ENCODE results near the gene ABLIM3. TPM values are rescaled to one million over a fixed set of nuclear protein-coding genes. Genes with fewer than 3 reads are reported as not detected.
A peak's percentile ranks its signal among the peaks of the same experiment; 100 is the strongest.

ABLIM3 gene
- total RNA-seq, 2 donors from 2014 or later = 0.41 to 0.61 TPM

- Mint-ChIP-seq H3K36me3 (ENCODE audit: low read depth) (no peaks in the 10 kb centered on the region), H3K27ac (no peak overlapping the region), H3K27me3 (peaks cover 5% of the 10 kb centered on the region), H3K9me3 (no peaks in the 10 kb centered on the region), H3K4me1 (no peaks in the 10 kb centered on the region), H3K4me3 (peak overlapping the region; percentile 50)
- no peak for ATAC-seq (replicated peaks)
Observed at GRCh38 chr5:149141957-149142851, 911 bp downstream of the ABLIM3 start.

DNA sequence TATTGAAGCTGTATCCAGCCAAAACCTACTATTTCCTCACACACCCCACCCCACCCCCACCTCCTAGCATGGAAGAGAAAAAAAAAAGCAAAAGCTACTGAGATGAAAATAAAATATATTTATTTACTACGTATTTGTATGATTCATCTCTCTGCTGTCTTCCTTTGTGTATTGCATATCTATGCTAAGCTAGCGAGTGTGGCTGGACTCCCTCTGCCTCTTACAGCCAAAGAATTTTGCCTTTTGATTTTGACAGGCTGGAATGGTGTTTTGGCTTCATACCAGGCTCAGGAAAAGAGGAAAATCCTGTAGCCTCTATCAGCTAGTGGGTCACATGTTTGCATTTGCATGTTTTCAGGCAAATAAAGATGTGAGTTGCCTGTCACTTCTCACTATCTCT lies 2.2 kb downstream of the ABLIM3 start:
- H3K27me3 Mint-ChIP-seq = peaks cover 5% of the 10 kb centered on the region
- H3K4me1 Mint-ChIP-seq = no peaks in the 10 kb centered on the region
- H3K36me3 Mint-ChIP-seq (ENCODE audit: low read depth) = no peaks in the 10 kb centered on the region
- no peaks in the 10 kb centered on the region for H3K9me3 Mint-ChIP-seq
- ATAC-seq (replicated peaks) = no peak
- no peak overlapping the region for H3K4me3 Mint-ChIP-seq
- H3K27ac Mint-ChIP-seq = no peak overlapping the region

- no peak overlapping the region for H3K27ac Mint-ChIP-seq
- H3K36me3 Mint-ChIP-seq (ENCODE audit: low read depth) = no peaks in the 10 kb centered on the region
- peaks cover 5% of the 10 kb centered on the region for H3K27me3 Mint-ChIP-seq
- no peaks in the 10 kb centered on the region for H3K4me1 Mint-ChIP-seq
- ATAC-seq (replicated peaks) = no peak
- H3K9me3 Mint-ChIP-seq = no peaks in the 10 kb centered on the region
- no peak overlapping the region for H3K4me3 Mint-ChIP-seq
Observed at GRCh38 chr5:149144637-149145036, 3.3 kb downstream of the ABLIM3 start.

DNA sequence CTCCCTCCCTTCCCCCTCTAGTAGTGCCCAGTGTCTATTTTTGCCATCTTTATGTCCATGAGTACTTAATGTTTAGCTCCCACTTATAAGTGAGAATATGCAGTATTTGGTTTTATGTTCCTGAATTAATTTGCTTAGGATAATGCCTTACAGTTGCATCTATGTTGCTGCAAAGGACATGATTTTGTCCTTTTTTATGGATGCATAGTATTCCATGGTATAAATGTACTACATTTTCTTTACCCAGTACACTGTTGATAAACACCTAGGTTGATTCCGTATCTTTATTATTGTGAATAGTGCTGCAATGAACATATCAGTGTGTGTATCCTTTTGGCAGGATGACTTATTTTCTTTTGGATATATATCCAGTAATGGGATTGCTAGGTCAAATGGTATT lies 3.8 kb downstream of the ABLIM3 start:
- Mint-ChIP-seq H3K9me3 (no peaks in the 10 kb centered on the region), H3K4me1 (no peaks in the 10 kb centered on the region), H3K27ac (no peak overlapping the region), H3K27me3 (peaks cover 8% of the 10 kb centered on the region), H3K4me3 (no peak overlapping the region), H3K36me3 (ENCODE audit: low read depth) (no peaks in the 10 kb centered on the region)
- ATAC-seq (replicated peaks) = no peak

DNA sequence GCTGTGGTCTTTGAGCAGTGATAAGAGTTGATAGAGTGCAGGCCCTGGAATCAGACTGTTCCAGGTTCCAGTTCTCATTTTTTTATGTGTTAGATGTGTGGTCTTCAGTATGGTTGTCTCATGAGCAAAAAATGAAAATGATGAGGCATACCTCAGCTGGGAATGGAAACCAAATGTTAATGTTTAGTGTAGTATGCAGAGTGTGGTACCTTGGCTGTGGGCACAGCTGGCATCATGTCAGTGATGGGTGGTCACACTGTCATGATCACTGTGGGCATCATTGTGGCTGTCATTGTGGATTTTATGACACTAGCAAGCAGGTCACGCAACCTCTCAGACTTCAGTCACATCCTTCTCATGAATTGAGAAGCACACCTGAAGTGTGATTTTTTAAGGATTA lies 6.4 kb downstream of the ABLIM3 start:
- Mint-ChIP-seq H3K4me3 (no peak overlapping the region), H3K27me3 (peaks cover 5% of the 10 kb centered on the region)
- no peak for ATAC-seq (replicated peaks)

GRCh38 chr5:149149942-149150341 lies 8.6 kb downstream of the ABLIM3 start:
- Mint-ChIP-seq H3K4me1 (no peaks in the 10 kb centered on the region), H3K27ac (no peak overlapping the region), H3K9me3 (no peaks in the 10 kb centered on the region), H3K27me3 (peaks cover 8% of the 10 kb centered on the region), H3K36me3 (ENCODE audit: low read depth) (no peaks in the 10 kb centered on the region), H3K4me3 (no peak overlapping the region)
- no peak for ATAC-seq (replicated peaks)

More for the DNA sequence above, 6.4 kb downstream of the ABLIM3 start:
- Mint-ChIP-seq H3K9me3 (no peaks in the 10 kb centered on the region), H3K27ac (no peak overlapping the region), H3K36me3 (ENCODE audit: low read depth) (no peaks in the 10 kb centered on the region), H3K4me1 (no peaks in the 10 kb centered on the region)

DNA sequence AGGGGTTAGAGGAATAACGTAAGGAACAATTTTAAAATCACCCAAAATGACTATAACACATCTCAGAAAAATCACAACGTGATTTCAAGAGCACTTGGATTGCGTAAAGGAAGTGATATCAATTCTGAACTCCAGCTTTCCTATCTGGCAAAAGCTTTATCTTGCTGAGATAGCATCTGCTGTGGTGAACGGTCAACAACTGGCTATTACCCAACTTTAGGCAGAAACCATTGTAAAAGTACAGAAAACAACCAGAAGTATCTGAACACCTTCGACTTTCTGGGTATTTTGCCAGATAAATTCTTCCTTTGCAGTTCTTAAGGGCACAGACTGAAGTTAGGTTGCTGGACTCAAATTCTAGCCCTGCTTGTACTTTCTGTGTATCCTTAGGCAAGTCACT lies 9.2 kb downstream of the ABLIM3 start:
- no peaks in the 10 kb centered on the region for H3K36me3 Mint-ChIP-seq (ENCODE audit: low read depth)
- no peak overlapping the region for H3K4me3 Mint-ChIP-seq
- no peak overlapping the region for H3K27ac Mint-ChIP-seq
- no peaks in the 10 kb centered on the region for H3K4me1 Mint-ChIP-seq
- H3K9me3 Mint-ChIP-seq = no peaks in the 10 kb centered on the region
- H3K27me3 Mint-ChIP-seq = peaks cover 8% of the 10 kb centered on the region
- ATAC-seq (replicated peaks) = no peak

DNA sequence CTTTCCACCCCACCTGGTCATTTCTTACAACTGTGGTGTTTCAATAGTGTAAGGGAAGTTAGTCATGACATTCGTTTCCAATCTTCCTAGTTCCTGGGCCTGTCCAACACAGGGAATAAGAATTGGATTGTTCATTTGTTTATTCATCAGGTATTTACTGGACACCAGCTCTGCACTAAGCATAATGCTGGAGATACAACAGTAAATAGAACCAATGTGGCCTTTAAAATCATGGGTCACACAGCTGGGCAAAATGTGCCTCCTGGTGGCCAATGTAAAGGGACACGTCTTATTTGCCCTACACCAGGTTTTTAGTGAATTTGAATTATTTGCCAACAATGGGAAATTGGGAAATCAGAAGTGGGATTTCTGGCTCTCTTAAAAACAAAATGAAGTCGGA lies 10.4 kb downstream of the ABLIM3 start:
- Mint-ChIP-seq H3K27me3 (peaks cover 8% of the 10 kb centered on the region), H3K27ac (no peak overlapping the region), H3K9me3 (no peaks in the 10 kb centered on the region), H3K36me3 (ENCODE audit: low read depth) (no peaks in the 10 kb centered on the region), H3K4me1 (no peaks in the 10 kb centered on the region), H3K4me3 (no peak overlapping the region)
- ATAC-seq (replicated peaks) = no peak

GRCh38 chr5:149152317-149152746 lies 11.0 kb downstream of the ABLIM3 start:
- H3K36me3 Mint-ChIP-seq (ENCODE audit: low read depth) = no peaks in the 10 kb centered on the region
- no peak overlapping the region for H3K4me3 Mint-ChIP-seq
- H3K9me3 Mint-ChIP-seq = no peaks in the 10 kb centered on the region
- H3K27ac Mint-ChIP-seq = no peak overlapping the region
- no peaks in the 10 kb centered on the region for H3K4me1 Mint-ChIP-seq
- peaks cover 8% of the 10 kb centered on the region for H3K27me3 Mint-ChIP-seq
- ATAC-seq (replicated peaks) = no peak

DNA sequence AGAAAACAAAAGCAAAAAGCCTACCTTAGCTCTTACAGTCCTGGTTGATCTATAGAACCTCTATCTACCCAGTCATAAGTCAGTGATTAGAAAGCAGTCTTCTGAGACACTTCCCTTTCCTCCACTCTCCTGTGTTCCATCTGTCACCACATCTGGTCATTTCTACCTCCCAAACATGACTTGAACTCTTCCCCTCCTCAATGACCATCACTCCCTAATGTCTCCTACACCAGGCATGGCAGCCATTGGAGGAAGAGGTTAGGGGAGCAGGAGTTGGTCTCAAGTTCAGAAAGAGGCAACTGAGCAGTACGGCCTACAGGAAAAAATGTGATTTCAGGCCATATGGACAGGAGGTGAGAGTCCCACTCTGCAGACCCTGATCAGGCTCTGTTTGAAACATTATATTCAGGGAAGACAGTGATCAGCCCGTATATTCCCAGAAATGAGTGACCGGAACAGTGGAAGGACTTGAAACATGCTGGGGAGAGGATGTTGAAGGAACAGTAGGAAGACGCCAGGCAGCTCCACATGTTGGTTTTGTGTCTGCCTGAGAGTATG lies 12.0 kb downstream of the ABLIM3 start:
- H3K27ac Mint-ChIP-seq = no peak overlapping the region
- no peak for ATAC-seq (replicated peaks)
- H3K36me3 Mint-ChIP-seq (ENCODE audit: low read depth) = no peaks in the 10 kb centered on the region
- H3K9me3 Mint-ChIP-seq = no peaks in the 10 kb centered on the region
- no peak overlapping the region for H3K4me3 Mint-ChIP-seq
- peaks cover 11% of the 10 kb centered on the region for H3K27me3 Mint-ChIP-seq
- no peaks in the 10 kb centered on the region for H3K4me1 Mint-ChIP-seq

DNA sequence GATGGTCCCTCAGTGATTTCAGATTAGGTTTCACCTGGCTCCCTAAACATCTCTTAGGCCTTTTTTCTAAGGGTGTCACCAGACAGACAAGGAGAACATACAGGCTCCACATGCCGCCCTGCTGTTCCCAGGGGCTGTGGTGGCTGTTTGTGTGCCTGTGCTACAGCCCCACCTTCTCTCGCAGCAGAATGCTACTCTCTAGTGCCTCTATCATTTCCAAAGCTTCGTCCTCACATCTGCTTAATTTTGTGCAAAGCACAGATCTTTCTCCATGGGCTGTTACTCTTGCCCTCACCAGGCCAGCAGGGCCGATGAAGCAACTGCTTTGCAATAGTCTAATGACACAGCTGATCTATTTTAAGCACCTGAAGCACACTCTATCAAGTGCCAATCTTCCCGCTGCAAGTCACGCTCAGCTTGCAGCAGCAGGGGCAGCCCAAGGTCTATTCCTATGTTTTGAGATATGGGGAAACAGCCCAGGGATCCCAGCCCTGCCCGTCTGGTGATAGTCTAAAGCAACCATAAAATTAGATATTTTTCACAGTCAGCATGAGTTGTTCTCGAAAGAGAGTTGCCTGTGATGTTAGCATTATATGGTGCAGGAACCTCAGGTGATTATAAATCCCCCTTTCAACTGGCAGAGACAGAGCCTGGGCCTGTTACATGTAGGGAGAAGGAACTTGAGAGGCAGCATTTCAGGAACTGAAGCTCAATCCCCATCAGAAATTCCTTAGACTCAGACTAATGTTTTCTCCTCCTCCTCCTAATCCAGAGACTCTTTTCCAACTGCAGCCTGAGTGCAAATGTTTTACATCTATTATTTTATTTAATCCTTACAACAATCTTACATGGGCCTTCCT lies 12.7 kb downstream of the ABLIM3 start:
- Mint-ChIP-seq H3K27me3 (peaks cover 11% of the 10 kb centered on the region), H3K27ac (no peak overlapping the region), H3K36me3 (ENCODE audit: low read depth) (no peaks in the 10 kb centered on the region)

GRCh38 chr5:149154650-149155049 lies 13.4 kb downstream of the ABLIM3 start:
- Mint-ChIP-seq H3K27ac (no peak overlapping the region), H3K4me1 (no peaks in the 10 kb centered on the region), H3K4me3 (no peak overlapping the region), H3K36me3 (ENCODE audit: low read depth) (no peaks in the 10 kb centered on the region), H3K27me3 (peaks cover 11% of the 10 kb centered on the region), H3K9me3 (no peaks in the 10 kb centered on the region)
- no peak for ATAC-seq (replicated peaks)

More for the DNA sequence above, 12.7 kb downstream of the ABLIM3 start:
- H3K4me3 Mint-ChIP-seq = no peak overlapping the region
- no peaks in the 10 kb centered on the region for H3K4me1 Mint-ChIP-seq
- H3K9me3 Mint-ChIP-seq = no peaks in the 10 kb centered on the region
- ATAC-seq (replicated peaks) = no peak

DNA sequence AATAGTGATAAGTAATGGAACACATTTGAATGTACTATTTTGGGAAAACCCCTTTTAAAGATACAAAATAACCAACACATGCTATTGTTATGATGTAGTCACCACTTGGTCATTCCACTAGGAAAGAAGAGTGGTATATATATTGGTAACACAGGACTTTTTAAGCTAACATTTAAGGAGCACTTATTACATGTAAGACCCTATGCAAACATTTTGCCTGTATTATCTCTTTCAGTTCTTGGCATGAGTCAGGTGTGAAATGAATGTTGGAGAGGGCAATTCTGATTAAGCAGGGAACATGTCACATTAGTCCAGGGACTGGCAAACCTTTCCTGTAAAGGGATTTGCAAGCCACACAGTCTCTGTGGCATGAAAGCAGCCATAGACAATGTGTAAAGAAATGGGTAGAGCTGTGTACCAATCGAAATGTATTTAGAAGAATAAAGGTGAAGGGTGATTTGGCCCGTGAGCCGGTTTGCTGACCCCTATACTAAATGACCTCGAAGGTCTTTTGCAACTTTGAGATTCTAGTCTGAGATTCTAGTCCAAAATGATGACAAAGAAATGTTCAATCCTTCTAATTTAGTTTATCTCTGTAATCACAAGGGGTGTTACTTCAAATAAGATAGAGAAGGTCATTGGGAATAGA lies 15.3 kb downstream of the ABLIM3 start:
- peak; percentile 81 for ATAC-seq (replicated peaks)
- Mint-ChIP-seq H3K4me3 (no peak overlapping the region), H3K9me3 (no peaks in the 10 kb centered on the region), H3K4me1 (no peaks in the 10 kb centered on the region), H3K36me3 (ENCODE audit: low read depth) (no peaks in the 10 kb centered on the region), H3K27ac (no peak overlapping the region), H3K27me3 (peaks cover 8% of the 10 kb centered on the region)

- Mint-ChIP-seq H3K4me1 (no peaks in the 10 kb centered on the region), H3K27ac (no peak overlapping the region), H3K4me3 (no peak overlapping the region), H3K27me3 (peaks cover 11% of the 10 kb centered on the region), H3K9me3 (no peaks in the 10 kb centered on the region), H3K36me3 (ENCODE audit: low read depth) (no peaks in the 10 kb centered on the region)
- no peak for ATAC-seq (replicated peaks)
Observed at GRCh38 chr5:149157330-149157729, 16.0 kb downstream of the ABLIM3 start.
